ENCODE measurements around the gene CCDC170. TPM values are rescaled to one million over a fixed set of nuclear protein-coding genes. Genes with fewer than 3 reads are reported as not detected.

The CCDC170 gene
- total and polyA plus RNA-seq, 9 of the 15 experiments (the other 6 are each of a cell fraction or from before 2014, with no cell fraction given), result 0.01 to 0.18 (median 0.05) TPM; not detected in 6

DNA sequence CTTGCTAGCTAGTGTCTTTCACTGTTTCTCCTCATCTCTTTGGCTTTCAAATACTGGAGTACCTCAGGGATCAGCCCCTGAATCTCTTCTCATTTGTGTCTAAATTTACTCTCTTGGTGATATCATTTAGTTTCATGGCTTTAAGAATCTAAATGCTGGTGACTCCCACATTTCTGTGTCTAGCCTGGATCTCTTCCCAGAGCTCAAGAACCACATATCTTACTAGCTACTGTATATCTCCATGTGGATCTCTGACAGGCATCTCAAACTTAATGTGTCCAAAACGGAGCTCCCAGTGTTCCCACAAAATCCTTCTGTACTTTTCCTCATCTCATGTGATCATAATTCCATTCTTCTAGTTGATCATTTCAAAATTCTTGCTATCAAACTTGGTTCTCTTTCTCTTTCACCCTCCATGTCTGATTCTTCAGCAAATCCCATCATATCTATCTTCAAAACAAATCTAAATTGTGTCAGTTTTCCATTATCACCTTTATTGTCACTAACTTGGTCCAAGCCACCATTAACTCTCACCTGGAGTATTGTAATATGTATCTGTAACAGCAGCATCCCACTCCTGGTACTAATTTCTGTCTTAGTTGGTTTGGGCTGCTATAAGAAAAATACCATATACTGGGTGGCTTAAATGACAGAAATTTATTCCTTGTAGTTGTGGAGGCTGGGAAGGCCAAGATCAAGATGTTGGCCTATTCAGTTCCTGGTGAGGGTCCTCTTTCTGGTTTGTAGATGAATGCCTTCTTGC lies 45.9 kb downstream of the CCDC170 start:
- no peaks in the 10 kb centered on the region for H4K20me1 ChIP-seq (replicated peaks; ENCODE audit: control insufficient read depth, insufficient read depth, low read length)
- H3K27me3 ChIP-seq (ENCODE audit: control insufficient read depth in 2 of 2, insufficient read depth in 2 of 2, low read length in 2 of 2), result no peaks in the 10 kb centered on the region; a peak in 1 of 5 replicates
- in situ Hi-C loops (cut with MboI), result no loop called here
- H3K27ac ChIP-seq (ENCODE audit: extremely low read depth, low read depth, low read length), result no peak overlapping the region
- H2AFZ ChIP-seq (ENCODE audit: low read depth, low read length), result no peak overlapping the region
- intact Hi-C loops (cut with micrococcal nuclease), result no loop called here
- ChIA-PET CTCF (ENCODE audit: low intra/inter-chr PET ratio) (no interaction called here), POLR2A (no interaction called here)
- no peak for ATAC-seq
- H3K36me3 ChIP-seq (ENCODE audit: control insufficient read depth, insufficient read depth, low read length), result no peaks in the 10 kb centered on the region
- no peaks in the 10 kb centered on the region for H3K9me3 ChIP-seq (replicated peaks; ENCODE audit: control insufficient read depth, insufficient read depth, low read depth, low read length)
- BruUV-seq (replicated peaks), result no TSS peak
- H3K4me3 ChIP-seq, result no peak overlapping the region
- no peak overlapping the region for H3K4me2 ChIP-seq (ENCODE audit: insufficient read depth, low read length)
- WGBS (ENCODE audit: insufficient coverage, low coverage, missing lambda C conversion rate), result 0% methylated on average over 1 of the region's 1 CpG
- DNase-seq (ENCODE audit: extremely low read depth in 1 of 4, low spot score in 3 of 4), result no peak
- TF ChIP-seq ZNF766 (CRISPR knock-in tag; conservative IDR thresholded peaks at IDR 0.05) (no peak), ZNF347 (CRISPR knock-in tag; IDR thresholded peaks at IDR 0.05; ENCODE audit: low read depth) (no peak), NFATC3 (IDR thresholded peaks at IDR 0.05) (no peak), BRCA1 (IDR thresholded peaks at IDR 0.05) (no peak), BRCA1 (CRISPR knock-in tag; IDR thresholded peaks at IDR 0.05) (no peak), ZNF707 (CRISPR knock-in tag; conservative IDR thresholded peaks at IDR 0.05) (peak; percentile 95)
- TF ChIP-seq, protein P1, sequence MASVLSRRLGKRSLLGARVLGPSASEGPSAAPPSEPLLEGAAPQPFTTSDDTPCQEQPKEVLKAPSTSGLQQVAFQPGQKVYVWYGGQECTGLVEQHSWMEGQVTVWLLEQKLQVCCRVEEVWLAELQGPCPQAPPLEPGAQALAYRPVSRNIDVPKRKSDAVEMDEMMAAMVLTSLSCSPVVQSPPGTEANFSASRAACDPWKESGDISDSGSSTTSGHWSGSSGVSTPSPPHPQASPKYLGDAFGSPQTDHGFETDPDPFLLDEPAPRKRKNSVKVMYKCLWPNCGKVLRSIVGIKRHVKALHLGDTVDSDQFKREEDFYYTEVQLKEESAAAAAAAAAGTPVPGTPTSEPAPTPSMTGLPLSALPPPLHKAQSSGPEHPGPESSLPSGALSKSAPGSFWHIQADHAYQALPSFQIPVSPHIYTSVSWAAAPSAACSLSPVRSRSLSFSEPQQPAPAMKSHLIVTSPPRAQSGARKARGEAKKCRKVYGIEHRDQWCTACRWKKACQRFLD (CRISPR knock-in tag; IDR thresholded peaks at IDR 0.05), result no peak
- TF ChIP-seq, protein P2, sequence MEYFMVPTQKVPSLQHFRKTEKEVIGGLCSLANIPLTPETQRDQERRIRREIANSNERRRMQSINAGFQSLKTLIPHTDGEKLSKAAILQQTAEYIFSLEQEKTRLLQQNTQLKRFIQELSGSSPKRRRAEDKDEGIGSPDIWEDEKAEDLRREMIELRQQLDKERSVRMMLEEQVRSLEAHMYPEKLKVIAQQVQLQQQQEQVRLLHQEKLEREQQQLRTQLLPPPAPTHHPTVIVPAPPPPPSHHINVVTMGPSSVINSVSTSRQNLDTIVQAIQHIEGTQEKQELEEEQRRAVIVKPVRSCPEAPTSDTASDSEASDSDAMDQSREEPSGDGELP (CRISPR knock-in tag; IDR thresholded peaks at IDR 0.05; ENCODE audit: borderline replicate concordance), result no peak
- H3K79me2 ChIP-seq (ENCODE audit: control insufficient read depth, insufficient read depth, low read length), result no peaks in the 10 kb centered on the region
- H3K9me1 ChIP-seq (ENCODE audit: control insufficient read depth, insufficient read depth, low read length), result no peaks in the 10 kb centered on the region
- H3K9ac ChIP-seq (ENCODE audit: insufficient read depth in 1 of 2, low read depth in 2 of 2, low read length in 2 of 2), result no peak overlapping the region
- no peak for FAIRE-seq
- no peaks in the 10 kb centered on the region for H3K4me1 ChIP-seq (replicated peaks in 1 of 2; ENCODE audit: control insufficient read depth in 2 of 2, insufficient read depth in 2 of 2, low read length in 2 of 2)
